ENCODE results near the gene HOXB1.

The HOXB1 gene

DNA sequence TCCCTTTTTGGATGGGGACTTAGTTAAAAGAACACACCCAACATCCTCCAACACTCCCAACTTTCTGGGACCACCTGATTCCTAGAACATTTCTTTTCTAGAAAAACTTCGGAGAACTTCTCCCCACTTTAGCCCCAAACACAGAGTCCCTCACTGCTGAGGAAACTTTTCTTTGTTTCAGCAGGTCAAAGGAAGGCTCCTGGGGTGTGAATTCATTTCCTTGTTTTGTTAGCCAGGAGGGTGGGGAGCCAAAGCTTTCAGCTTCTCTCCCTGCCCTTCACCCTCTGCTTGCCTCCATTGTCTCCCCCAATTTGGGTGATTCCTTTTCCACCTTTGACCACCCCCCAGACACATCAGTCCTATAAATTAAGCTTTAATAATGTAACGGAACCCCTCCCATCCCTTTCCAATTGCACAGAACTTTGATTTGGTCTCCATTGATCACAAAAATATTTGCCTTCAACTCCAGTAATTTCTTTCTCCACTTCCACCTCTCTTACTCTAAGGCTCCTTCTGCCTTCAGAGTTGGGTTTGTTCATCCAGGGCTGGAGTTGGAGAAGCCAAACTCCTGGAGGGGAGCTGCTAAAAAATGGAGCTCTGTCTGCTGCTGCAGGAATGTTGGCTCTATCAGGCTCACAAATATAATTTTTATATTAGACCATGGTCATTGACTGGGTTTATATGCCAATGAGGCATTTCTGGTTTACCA, 37.0 kb upstream of the HOXB1 start:
- no peak for DNase-seq (ENCODE audit: low read depth in 4 of 4, low spot score in 1 of 4)

GRCh38 chr17:48567209-48567608, 36.4 kb upstream of the HOXB1 start:
- DNase-seq (ENCODE audit: low read depth in 4 of 4, low spot score in 1 of 4) = no peak

- DNase-seq (ENCODE audit: low read depth in 4 of 4, low spot score in 1 of 4) = no peak
These were observed 35.9 kb upstream of the HOXB1 start for GRCh38 chr17:48566717-48567116.

DNA sequence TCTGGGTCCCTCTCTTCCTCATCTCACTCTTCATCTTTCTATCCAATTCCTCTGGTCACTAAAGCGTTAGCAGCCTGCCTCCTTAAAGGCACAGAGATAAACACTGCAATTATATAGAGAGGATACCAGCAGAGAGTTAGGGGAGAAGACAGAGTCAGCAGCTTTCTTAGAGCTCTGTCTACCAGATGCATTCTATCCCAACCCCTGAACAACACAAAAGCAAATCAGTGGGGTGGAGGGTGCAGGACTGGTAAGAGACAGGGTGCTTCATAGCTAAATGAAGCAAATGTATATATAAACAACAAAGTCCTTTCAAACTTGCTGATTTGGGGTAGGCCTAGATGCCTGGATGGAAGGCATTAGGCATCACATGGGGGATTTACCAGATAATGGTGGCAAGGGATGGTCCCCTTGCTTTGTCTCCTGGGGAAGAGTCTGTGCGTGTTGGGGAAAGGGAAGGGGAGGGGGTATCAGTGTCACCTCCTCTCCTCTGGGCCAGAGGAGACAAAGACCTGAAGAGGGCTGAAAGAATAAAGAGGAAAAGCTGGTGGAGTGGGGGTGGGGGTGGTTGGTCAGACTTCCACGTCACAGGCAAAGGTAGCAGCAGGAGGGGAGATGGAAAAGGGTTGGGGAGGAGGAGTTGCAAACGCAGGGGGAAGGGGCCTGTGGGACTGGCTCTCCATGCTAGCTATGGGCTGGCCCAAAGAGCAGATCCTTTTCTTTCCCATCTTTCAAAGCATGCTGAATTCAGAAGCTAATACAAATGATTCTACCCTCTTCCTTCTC, 35.3 kb upstream of the HOXB1 start:
- no peak for DNase-seq (ENCODE audit: low read depth in 4 of 4, low spot score in 1 of 4)

DNA sequence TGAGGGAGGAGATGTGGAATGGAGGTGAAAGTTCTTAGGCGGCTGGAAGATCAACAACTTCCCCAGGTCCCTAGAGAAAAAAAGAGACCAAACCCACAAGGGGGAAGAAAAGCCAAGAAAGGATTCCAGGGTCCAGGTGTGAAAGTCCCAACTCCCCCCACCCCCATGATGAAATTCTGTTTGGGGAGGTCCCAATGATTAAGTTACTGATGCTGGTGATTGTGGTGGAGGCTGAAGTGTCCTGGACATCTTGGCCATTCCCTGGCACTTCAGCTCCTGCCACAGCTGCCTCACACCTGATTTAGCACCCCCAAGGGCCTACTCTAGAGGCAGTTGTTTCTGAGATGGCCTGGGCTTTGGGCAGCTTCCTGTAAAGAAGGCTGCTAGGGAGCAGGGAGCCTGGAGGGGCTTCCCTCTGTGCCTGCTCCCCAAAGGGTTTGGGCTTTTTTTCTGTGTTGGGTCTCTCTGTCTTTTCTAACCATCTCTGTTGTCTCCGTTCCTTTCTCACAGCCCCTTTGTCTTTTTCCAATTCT, 34.3 kb upstream of the HOXB1 start:
- DNase-seq (ENCODE audit: low read depth in 4 of 4, low spot score in 1 of 4) = no peak

- DNase-seq (ENCODE audit: low read depth in 4 of 4, low spot score in 1 of 4) = no peak
These were observed 33.6 kb upstream of the HOXB1 start for GRCh38 chr17:48564188-48565021.

DNA sequence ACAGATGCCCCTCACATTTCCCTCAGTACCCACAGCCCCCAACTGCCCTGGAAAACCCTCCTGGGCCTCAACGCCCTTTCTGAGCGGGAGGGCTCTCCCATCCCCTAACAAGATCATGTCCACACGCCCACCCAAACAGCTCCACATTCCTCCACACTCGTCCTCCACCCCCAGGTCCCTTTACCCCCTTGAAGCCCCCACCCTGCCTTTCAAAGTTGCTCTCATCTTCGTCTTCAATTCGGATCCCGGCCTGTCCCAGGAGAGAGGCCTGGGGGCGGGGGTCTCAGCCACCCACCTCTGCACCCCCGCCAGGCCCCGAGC, 33.0 kb upstream of the HOXB1 start:
- no peak for DNase-seq (ENCODE audit: low read depth in 4 of 4, low spot score in 1 of 4)

DNA sequence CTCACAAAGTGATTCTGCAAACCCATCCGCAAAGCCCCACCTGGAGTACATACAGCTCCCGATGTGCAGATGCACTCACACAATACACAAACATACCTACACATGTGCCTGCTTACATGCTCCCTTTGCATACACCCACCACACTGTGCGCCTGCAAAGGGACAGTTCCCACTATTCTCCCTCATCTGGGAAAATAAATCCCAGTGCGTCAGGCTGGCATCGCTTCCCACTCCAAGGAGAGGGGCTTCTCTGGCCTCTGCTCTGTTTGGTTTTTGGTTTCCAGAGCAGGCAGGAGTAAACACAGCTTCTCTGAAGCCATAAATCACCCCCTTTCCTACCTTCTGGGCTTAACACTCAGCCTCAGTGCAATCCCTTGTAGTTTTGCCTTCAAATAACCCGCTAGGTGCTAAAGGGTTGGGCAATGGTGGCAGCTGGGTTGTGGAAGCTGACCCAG, 32.6 kb upstream of the HOXB1 start:
- DNase-seq (ENCODE audit: low read depth in 4 of 4, low spot score in 1 of 4) = no peak

DNA sequence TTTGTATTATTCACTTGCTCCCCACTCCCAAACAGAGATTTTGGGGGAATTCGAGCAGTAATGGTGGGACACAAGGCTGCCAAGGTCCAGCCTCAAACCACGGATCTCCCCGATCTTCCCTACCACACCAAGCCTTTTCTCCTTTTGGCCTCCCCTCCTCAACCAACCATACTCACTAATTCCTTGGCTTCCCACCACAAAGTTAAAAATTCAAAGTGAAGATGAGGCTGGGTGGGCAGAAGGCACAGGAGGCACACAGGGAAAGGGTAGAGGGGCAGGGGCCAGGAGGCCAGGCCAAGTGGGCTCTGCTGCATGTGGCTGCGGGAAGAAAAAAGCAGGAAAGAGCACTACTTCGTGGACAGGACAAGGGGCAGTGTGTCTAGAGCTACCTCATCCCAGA, 32.1 kb upstream of the HOXB1 start:
- no peak for DNase-seq (ENCODE audit: low read depth in 4 of 4, low spot score in 1 of 4)

- DNase-seq (ENCODE audit: low read depth in 4 of 4, low spot score in 1 of 4) = no peak
These were observed 31.3 kb upstream of the HOXB1 start for GRCh38 chr17:48561884-48562810.

- no peak for DNase-seq (ENCODE audit: low read depth in 4 of 4, low spot score in 1 of 4)
These were observed 29.3 kb upstream of the HOXB1 start for GRCh38 chr17:48559840-48560817.

- no peak for DNase-seq (ENCODE audit: low read depth in 4 of 4, low spot score in 1 of 4)
These were observed 28.5 kb upstream of the HOXB1 start for GRCh38 chr17:48559122-48559839.

GRCh38 chr17:48558831-48559121, 28.0 kb upstream of the HOXB1 start:
- no peak for DNase-seq (ENCODE audit: low read depth in 4 of 4, low spot score in 1 of 4)

- no peak for DNase-seq (ENCODE audit: low read depth in 4 of 4, low spot score in 1 of 4)
These were observed 27.4 kb upstream of the HOXB1 start for GRCh38 chr17:48558057-48558830.

GRCh38 chr17:48556576-48557401, 26.0 kb upstream of the HOXB1 start:
- DNase-seq (ENCODE audit: low read depth in 4 of 4, low spot score in 1 of 4) = no peak

GRCh38 chr17:48556229-48556575, 25.4 kb upstream of the HOXB1 start:
- no peak for DNase-seq (ENCODE audit: low read depth in 4 of 4, low spot score in 1 of 4)

Measured in stimulated activated CD4-positive, alpha-beta T cell treated with anti-CD3 and anti-CD28 coated beads, Interleukin-1b, Interleukin-23, amount 100 ng/mL, for 24 hours (primary cell).